Epidermal melanocyte (primary cell): ENCODE data around the gene PPFIBP2.

Experiments
- DNase-seq: peaks from one replicate; pipeline ENCODE4 v3.0.0; 2011; ENCODE audit warnings: low spot score; ENCODE audit not compliant: insufficient read length

PPFIBP2 gene

DNA sequence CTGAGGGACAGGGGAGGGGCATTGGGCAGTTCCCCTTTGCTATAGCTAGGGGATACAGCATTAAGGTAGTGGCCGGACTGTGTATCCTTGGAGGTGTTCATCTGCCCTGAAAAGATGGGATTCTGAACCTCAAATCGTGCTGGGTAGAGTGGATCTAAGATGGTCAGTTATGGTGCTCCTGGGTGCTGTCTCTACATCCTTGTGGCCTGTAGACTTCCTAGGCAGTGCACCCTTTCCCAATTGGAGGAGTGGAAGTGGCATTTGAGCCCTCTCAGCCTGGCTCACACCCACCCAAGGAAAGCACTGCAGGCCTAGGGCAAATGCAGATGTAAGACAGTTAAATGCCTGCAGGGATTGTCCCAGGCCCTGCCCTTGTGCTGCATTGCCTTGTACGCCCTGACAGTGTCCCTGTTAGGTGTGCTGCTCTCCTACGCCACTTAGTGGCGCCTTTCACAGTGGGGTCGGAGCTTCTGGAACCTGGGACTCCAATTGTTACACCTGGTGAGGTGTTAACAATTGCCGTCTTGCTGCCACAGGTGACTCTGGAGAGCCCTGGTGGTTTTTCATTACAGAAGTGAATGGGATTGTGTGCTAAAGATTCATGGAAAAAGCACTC lies 35.0 kb downstream of the PPFIBP2 start:
- DNase-seq: no peak

DNA sequence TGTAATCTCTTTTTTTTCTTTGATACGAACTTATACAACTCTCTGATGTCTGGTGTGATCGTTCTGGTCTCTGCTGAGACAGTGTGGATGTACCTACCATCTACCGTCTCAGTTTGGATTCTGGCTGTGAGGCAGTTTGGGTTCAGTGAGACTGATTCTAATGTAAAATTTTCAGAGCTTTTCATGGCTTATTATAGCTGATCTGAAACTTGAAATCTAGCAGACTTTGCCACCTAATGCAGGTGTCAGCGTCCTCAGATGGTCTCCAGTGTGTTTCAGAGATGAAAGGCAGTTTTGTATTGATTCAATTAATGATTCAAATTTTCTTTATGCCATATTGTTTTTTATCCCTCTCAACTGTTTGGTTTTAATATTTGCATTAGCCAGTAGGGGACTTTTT lies 35.9 kb downstream of the PPFIBP2 start:
- DNase-seq: no peak

GRCh38 chr11:7551571-7551970 lies 37.8 kb downstream of the PPFIBP2 start:
- peak; percentile 36 for DNase-seq

DNA sequence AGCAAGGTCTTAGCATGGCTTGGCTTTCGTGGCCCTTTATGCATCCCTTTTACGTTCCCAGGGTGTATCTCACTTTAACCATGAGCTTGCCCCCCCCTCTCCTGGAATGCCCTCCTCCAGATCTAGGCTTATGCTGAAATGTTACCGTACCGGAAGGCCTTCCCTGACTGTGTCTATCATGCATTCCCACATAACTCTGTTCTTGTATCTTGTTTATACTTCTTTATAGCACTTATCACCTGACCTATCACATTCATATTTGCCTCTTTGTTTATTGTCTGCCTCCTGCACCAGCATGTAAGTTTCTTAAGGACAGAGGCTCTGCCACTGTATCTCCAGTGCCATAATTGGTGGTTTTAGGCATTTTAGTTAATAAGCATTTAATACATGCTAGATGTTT lies 38.9 kb downstream of the PPFIBP2 start:
- DNase-seq: no peak

- no peak for DNase-seq
These were observed 41.4 kb downstream of the PPFIBP2 start for GRCh38 chr11:7555052-7555699.

GRCh38 chr11:7558046-7558445 lies 44.2 kb downstream of the PPFIBP2 start:
- DNase-seq: no peak

- no peak for DNase-seq
These were observed 45.8 kb downstream of the PPFIBP2 start for GRCh38 chr11:7559398-7560283.

DNA sequence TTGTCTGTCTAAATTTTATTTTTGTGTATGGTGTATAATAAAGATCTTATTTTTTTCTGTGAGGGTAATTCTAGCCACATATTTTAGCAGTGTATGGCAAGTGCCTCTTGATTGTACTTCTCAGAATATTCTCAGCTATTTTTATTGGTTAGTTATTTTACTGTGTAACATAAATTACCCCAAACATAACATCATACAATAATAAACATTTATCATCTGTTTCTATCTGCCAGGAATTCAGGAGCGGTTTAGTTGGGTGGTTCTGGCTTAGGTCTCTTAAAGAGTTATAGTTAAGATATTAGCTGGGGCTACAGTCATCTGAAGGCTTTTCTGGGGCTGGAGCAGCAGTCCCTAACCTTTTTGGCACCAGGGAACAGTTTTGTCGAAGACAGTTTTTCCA lies 47.8 kb downstream of the PPFIBP2 start:
- no peak for DNase-seq

GRCh38 chr11:7563281-7563680 lies 49.5 kb downstream of the PPFIBP2 start:
- DNase-seq: no peak

DNA sequence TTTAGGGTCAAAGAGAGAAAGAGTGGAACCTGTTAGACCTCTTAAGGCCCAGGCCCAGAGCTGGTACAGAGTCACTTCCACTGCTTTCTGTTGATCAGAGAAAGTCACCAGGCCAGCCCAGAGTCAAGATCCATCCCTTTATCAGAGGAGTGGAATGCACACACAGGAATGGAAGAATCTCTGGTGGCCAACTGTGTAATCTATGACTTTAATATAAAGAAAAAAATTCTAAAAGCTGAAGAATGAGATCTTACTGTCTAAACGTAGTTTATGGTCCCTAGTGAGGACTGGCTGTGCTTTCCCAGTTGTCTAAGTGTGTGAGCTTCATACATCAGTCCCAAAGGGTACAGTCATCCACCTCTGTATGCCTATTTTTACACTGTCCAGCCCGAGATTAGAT lies 51.0 kb downstream of the PPFIBP2 start:
- no peak for DNase-seq

- no peak for DNase-seq
These were observed 53.5 kb downstream of the PPFIBP2 start for GRCh38 chr11:7567311-7567710.

DNA sequence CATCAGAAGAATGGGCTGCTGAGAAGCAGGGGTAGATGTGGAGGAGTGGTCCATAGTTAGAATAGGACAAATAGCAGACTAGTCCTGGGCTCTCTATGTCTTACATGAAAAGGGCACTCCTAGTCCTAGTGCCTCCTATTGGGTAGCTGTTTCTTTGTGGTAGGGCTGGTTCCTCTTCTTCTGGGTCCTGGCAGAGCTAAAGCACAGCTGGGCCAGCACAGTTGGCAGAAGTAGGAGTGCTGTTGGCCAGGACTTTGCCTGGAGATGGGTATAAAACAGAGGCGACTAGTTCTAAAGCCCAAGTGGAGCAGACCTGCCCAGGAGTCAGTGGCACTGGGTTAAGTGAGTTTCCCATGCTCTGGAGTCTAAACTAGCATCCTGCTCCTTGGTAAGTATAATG lies 55.2 kb downstream of the PPFIBP2 start:
- DNase-seq: no peak

DNA sequence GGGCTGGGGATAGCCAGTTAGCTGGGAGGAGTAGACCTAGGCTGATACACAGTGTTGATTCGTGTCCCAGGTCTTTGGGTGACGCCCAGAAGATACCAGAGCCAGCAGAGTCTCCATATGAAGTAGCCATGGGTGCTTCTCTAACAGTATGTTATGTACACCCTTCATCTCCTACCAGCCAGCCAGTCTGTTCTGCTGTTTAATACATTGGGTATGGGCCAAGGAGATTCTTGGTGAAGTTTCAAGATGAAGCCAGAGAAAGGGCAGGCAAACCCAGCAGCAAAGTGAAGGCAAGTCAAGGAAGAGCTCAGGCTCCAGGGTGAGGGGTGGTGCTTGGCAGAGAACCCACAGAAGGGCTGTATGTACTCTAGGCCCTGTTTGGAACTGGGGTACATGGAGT lies 56.4 kb downstream of the PPFIBP2 start:
- no peak for DNase-seq

DNA sequence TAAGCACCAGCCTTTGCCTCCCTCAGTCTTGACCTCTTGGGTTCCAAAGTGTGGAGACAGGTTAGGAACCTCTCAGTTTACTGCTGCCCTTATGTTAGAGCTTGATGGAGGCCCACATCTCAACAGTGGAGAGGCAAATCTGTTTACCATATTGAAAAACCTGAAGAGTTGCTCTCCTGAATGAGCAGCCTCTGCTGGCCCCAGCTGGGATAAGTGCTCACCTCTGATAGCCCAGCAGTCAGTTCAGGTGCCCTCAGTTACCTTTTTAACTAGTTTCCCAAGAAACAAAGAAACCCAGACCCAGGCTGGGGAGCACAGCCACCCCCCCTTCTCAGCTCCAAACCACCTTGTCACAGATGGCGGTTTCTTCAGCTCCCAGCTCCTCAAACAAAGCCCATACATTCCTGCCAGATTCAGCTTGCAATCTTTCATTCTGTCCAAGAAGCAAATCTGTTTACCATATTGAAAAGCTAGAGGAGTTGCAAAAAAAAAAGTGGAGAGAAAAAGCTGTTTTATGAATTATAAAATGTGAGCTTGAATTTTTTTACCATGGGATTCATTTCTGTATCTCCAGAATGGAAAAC lies 57.2 kb downstream of the PPFIBP2 start:
- DNase-seq: no peak

GRCh38 chr11:7571640-7572000 lies 57.8 kb downstream of the PPFIBP2 start:
- peak; percentile 44 for DNase-seq

GRCh38 chr11:7572001-7572712 lies 58.4 kb downstream of the PPFIBP2 start:
- no peak for DNase-seq

- no peak for DNase-seq
These were observed 59.4 kb downstream of the PPFIBP2 start for GRCh38 chr11:7573193-7573557.

GRCh38 chr11:7573558-7574296 lies 59.9 kb downstream of the PPFIBP2 start:
- no peak for DNase-seq

- DNase-seq: no peak
These were observed 60.8 kb downstream of the PPFIBP2 start for GRCh38 chr11:7574491-7575130.
